Measurements from ENCODE around the gene PTH2.

DNA sequence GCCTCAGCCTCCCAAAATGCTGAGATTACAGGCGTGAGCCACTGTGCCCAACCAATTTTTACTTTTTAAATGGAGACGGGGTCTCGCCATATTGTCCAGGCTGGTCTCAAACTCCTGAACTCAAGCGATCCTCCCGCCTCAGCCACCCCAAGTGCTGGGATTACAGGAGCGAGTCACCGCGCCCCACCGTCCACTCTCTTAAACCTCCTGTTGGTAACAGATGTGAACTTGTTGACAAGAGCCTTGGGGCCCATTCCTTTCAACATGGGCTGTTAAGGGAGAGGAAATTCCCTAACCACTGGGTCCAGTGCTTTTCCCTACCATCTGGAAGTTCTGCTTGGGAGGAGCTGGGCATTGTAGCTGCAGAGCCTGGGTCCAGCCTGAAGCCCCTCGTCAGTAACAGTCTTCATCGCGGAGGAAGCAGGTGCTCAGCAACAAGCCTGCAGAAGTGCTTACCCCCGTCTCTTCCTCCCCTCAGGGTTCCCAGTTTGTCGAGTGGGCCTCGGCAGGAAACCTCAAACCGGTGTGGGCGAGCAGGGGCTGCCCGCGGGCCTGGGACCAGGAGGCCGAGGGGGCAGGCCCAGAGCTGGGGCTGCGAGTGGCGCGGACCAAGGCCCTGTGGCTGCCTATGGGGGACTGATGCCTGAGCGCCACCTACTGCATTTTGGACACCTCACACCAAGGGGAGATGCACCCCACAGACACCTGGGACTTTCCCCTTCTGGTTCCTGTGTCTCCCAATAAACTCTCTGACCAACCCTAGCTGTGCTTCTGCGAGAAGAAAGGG is 46.8 kb upstream of the PTH2 start:
- TF ChIP-seq, protein P1, sequence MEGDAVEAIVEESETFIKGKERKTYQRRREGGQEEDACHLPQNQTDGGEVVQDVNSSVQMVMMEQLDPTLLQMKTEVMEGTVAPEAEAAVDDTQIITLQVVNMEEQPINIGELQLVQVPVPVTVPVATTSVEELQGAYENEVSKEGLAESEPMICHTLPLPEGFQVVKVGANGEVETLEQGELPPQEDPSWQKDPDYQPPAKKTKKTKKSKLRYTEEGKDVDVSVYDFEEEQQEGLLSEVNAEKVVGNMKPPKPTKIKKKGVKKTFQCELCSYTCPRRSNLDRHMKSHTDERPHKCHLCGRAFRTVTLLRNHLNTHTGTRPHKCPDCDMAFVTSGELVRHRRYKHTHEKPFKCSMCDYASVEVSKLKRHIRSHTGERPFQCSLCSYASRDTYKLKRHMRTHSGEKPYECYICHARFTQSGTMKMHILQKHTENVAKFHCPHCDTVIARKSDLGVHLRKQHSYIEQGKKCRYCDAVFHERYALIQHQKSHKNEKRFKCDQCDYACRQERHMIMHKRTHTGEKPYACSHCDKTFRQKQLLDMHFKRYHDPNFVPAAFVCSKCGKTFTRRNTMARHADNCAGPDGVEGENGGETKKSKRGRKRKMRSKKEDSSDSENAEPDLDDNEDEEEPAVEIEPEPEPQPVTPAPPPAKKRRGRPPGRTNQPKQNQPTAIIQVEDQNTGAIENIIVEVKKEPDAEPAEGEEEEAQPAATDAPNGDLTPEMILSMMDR (IDR thresholded peaks at IDR 0.05): no peak
- TF ChIP-seq POLR2AphosphoS5 (IDR thresholded peaks at IDR 0.05): no peak

All from suprapubic skin (tissue), 3 donors.